GOT3 (cell line): ENCODE data around the gene HDAC10.
"Not testable (repeated sequence)": the region's sequence is repeated elsewhere in the genome, so short reads cannot be mapped to it uniquely, and the experiment has no call there.

Experiments
- DNase-seq: peaks from one replicate; lab custom pipeline; 2025; ENCODE audit warnings: mixed read lengths; lab: John Stamatoyannopoulos, UW

The HDAC10 gene

GRCh38 chr22:50285568-50286229 lies 34.6 kb upstream of the HDAC10 start:
- no peak for DNase-seq

- DNase-seq = no peak
These were observed 33.4 kb upstream of the HDAC10 start for GRCh38 chr22:50284479-50284878.

- no peak for DNase-seq
These were observed 32.8 kb upstream of the HDAC10 start for GRCh38 chr22:50283821-50284220.

- no peak for DNase-seq
These were observed 31.5 kb upstream of the HDAC10 start for GRCh38 chr22:50282361-50283155.

GRCh38 chr22:50281957-50282356 lies 30.9 kb upstream of the HDAC10 start:
- no peak for DNase-seq

GRCh38 chr22:50281384-50281760 lies 30.3 kb upstream of the HDAC10 start:
- DNase-seq = no peak

- no peak for DNase-seq
These were observed 29.8 kb upstream of the HDAC10 start for GRCh38 chr22:50280708-50281383.

GRCh38 chr22:50280022-50280707 lies 29.1 kb upstream of the HDAC10 start:
- DNase-seq = no peak

GRCh38 chr22:50278956-50279619 lies 28.0 kb upstream of the HDAC10 start:
- no peak for DNase-seq

GRCh38 chr22:50278461-50278860 lies 27.4 kb upstream of the HDAC10 start:
- DNase-seq = no peak

GRCh38 chr22:50277761-50278160 lies 26.7 kb upstream of the HDAC10 start:
- DNase-seq = no peak

GRCh38 chr22:50276143-50276542 lies 25.1 kb upstream of the HDAC10 start:
- no peak for DNase-seq

- no peak for DNase-seq
These were observed 24.4 kb upstream of the HDAC10 start for GRCh38 chr22:50275181-50276055.

GRCh38 chr22:50274771-50275170 lies 23.7 kb upstream of the HDAC10 start:
- DNase-seq = no peak

- no peak for DNase-seq
These were observed 23.2 kb upstream of the HDAC10 start for GRCh38 chr22:50274311-50274710.

GRCh38 chr22:50273781-50274180 lies 22.7 kb upstream of the HDAC10 start:
- not testable (repeated sequence) for DNase-seq

- DNase-seq = not testable (repeated sequence)
These were observed 22.3 kb upstream of the HDAC10 start for GRCh38 chr22:50273352-50273751.

GRCh38 chr22:50272044-50272802 lies 21.2 kb upstream of the HDAC10 start:
- no peak for DNase-seq

- DNase-seq = no peak
These were observed 20.5 kb upstream of the HDAC10 start for GRCh38 chr22:50271519-50271970.
